ENCODE results near the gene ASCL1.

DNA sequence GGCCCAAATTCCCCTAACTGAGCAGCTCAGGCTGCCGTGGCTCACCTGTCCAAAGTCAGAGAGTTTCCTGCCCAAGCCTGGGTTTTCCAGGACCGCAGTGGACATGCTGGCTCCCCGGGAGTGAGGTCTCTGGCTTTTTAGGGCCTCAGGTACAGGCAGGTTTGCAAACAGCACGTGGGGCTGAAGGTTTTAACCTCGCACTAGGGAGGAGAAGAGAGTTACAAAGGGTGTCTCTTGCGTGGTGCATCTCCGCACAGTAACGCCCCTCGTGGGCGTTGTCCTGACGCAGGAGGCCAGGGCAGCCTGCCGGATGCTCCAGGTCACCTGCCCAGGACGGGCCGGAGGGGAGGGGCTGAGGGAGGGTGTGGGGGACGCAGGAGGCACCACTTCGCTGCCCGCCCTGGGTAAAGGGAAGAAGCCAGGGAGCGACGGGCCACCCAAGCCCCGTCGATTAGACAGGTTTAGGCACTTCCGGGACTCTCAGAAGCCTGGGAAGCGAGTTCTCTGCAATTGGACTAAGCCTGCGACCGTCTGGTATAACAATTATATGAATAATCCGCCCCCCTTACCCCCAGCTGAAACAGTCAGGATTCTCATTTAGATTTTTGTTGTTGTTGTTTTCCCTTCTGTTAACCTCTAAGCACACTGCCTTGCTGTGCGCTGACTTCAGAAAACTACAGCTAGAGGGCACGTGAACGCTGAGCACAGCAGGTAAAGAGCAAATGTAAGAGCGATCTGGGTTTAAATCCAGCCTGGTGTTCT is 40.3 kb upstream of the ASCL1 start, which contains the start of gene PAH:
- TF ChIP-seq YY1 (IDR thresholded peaks at IDR 0.05; ENCODE audit: low read depth) = no peak
- TF ChIP-seq, protein P1, sequence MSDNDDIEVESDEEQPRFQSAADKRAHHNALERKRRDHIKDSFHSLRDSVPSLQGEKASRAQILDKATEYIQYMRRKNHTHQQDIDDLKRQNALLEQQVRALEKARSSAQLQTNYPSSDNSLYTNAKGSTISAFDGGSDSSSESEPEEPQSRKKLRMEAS (IDR thresholded peaks at IDR 0.05) = no peak
- TF ChIP-seq RAD21 (IDR thresholded peaks at IDR 0.05; ENCODE audit: low read depth) = no peak
- no peak for TF ChIP-seq CEBPB (IDR thresholded peaks at IDR 0.05)
- no peak for TF ChIP-seq ZBTB7A (IDR thresholded peaks at IDR 0.05; ENCODE audit: low read depth)
